Activated effector memory CD4-positive, alpha-beta T cell treated with Interleukin-2 at 50 U/mL for 16 hours (primary cell): Measurements from ENCODE around the gene PARN.

ENCODE experiments used
- DNase-seq: peaks from one replicate; pipeline ENCODE4 v3.0.0-alpha.2; 2020

Gene PARN

GRCh38 chr16:14524979-14525378 is 105.1 kb downstream of the PARN start:
- DNase-seq = no peak

DNA sequence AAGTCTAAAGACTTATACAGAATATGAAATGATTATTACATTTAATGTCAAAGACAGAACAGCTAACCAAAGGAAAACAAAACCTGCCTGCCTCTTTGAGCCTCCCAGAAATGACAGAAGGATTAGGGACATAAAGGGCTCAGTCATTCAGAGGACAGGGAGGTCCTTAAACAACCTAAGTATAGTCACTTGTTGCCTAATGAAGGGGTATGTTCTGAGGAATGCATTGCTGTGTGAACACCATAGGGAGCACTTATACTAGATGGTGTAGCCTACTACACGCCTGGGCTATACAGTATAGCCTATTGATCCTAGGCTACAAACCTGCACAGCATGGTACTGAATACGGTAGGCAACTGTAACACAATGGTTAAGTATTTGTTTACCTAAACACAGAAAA is 106.4 kb downstream of the PARN start:
- DNase-seq = no peak

GRCh38 chr16:14522671-14523070 is 107.4 kb downstream of the PARN start:
- no peak for DNase-seq

DNA sequence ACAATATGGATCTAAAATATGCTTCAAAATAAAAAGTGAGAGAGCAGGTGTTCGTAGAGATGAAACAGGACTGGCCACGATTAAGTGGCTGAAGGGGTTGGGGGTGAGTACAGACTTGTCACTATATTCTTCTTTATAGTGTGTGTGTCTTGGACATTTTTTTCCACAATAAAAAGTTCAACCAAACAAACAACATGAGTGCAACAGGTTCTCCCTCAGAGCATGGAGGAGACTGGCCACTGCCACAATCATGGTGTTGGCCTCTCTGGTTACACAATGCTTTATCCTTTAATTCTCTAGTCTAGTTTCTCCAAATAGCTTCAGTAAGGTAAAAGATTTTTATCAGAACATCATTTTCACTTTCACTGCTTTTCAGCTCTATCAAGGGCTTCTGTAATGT is 109.3 kb downstream of the PARN start:
- DNase-seq = no peak

DNA sequence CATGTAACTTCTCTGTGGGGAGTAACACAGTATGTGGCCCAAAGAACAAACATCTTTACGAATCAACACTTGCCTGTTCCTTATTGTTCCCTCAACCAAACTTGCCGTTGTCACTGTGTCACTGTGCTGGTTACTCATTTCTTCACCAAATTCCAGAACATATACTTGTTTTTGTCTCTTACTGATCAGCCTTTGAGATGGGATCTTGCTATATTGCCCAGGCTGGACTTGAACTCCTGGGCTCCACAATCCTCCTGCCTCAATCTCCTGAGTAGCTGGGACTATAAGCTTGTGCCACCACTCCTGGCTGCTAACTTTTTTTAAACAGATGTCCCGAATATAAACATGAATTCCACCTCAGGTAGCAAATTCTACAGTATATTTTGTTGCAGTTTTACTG is 115.1 kb downstream of the PARN start:
- no peak for DNase-seq

DNA sequence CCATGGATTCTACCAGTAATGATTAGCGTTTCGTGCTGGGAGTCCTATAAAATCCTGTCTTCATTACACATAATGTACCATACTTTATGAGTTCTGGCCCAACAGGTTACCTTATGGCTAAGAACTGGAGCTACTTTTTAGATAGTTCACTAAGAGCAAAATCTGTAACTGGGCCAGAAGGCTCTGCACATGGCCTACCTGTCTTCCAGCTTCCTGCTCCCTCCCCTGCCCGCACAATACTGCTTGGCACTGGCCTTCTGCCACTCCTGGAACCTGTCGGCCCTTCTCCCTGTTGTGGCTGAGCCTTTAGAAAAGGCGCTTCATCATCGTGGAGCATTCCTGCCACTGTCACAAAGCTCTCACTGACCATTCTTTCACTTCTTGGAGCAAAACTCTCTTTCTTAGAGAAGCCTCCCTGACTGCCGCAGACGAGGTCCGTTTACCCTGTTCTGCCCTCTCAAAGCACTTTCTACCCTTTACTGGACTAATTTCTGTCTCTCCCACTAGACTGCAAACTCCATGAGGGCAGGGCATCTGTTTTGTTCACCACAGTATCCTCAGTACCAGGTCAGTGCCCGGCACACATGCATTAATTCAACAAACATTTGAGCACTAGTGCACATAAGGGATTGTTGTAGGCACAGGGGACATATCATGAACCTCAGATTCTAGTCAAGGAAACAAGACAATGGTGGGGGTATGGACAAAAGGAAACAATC is 116.5 kb downstream of the PARN start:
- no peak for DNase-seq

DNA sequence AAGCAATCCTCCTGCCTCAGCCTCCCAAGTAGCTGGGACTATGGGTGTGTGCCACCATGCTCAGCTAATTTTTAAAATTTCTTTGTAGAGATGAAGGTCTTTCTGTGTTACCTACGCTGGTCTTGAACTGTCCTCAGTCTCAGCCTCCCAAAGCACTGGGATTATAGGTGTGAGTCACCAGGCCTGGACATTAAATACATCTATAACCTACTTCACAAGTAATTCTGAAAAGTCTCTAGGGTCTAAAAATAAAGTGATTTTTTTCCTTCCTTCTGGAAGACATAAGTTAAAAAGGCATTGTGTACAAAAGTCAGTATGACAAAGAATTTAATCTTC is 118.3 kb downstream of the PARN start:
- no peak for DNase-seq

DNA sequence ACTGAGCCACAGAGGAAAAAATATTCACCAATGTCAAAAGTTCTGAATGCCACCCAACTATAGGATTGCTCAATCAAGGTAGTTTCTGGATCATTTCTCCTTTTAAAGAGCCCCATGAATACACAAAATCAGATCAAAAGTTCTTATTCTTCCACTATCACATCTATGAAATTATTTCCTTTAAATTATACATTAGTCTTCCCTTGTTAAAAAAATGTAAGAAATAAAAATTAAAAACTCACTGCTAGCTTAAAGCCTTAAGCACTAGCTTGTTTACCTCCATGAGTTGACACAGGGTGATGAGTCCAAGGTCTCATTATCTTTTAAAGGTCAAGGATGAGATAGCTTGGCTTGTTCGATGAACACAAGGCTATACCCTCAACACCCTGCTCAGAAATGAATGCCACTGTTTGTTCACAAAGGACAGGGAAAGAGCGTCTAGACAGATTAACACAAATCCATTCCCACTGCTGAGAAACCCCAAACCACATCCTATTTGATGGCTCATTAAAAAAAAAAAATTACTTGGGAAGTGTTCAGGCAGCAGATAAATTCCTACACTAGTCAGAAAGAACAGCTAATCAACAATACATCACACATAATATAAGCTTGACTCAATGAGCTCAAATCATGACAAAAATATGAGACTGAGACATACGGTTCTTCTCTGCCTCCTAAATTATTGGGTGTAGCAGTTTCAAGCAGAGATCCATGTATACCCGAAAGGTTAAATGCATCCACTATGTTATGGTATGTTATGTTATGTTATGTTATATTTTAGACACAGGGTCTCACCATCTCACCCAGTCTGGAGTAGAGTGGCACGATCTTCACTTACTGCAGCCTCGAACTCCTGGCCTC is 118.9 kb downstream of the PARN start:
- DNase-seq = no peak

DNA sequence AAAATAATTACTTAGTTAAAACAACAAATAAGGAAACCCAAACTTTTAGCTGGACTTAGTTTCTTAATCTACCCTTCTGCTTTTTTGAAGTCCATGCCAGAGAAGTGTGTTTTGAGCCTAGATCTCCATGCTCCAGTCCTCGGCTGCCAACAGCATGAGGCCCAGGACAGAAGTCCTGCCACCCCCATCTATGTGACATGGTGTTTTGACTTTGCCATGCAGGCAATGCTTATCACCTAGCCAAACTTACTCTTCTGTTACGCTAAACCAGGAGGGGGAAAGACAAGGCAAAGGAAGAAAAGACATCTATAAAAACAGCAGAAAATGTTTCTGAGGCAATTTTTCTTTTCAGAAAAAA is 119.5 kb downstream of the PARN start:
- DNase-seq = no peak

DNA sequence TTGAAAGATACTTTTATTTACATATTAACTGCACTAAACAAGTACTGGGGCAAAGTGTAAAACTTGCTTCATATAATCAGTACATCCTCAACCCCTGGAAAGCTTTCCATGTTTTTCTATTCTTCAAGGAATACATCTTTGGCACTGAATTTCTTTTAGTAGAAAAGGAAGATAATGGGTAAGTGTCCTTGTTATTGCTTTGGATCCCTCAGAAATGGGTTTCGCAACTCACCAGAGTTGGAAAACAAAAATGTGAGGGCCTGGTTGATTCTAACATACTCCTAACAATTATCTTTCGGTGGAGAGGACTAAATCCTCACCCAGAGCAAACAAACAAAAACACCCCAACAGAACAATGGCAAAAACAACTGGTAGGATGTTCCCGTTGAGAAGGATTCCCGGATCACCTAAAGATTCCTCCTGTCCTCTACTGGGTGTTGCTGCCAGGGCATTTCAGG is 120.4 kb downstream of the PARN start:
- no peak for DNase-seq

GRCh38 chr16:14509055-14509454 is 121.0 kb downstream of the PARN start:
- no peak for DNase-seq

- no peak for DNase-seq
Measured at GRCh38 chr16:14505846-14506245, 124.2 kb downstream of the PARN start.

DNA sequence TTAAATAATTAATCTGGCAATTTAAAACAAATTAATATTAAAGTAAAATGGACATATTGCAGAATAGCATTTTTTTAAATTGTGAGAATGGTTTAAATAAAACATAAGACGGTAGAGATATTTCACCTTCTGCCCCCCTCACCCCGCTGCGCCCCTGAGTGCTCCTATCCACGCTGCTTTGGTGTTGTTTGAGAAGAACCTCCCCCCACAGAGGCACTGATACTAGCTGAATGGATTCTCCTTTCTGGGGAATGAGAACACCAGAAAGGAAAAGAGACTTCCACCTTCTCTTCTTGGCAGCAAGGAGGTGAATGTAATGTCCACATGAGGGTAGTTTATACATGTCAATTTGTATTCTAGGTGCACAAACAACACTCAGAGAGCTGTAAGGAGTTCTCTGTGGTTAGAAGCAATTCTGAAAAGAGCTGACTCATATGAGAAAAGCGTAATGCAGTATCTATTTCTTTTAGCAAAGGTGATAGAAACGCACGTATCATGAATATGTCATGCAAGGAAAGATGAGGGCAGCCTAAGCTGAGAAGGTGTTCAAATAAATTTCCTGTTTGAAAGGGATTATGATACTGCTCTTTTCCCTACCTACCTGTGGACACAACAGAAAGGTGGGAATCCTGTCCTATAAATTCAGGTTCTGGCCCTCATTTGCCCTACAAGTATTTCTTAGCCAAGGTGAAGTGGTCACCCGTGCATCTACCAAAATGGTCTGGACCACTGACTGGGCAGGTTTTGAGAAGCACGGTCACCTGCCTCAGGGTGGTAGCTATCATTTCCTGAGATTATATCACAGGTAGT is 126.9 kb downstream of the PARN start:
- no peak for DNase-seq

DNA sequence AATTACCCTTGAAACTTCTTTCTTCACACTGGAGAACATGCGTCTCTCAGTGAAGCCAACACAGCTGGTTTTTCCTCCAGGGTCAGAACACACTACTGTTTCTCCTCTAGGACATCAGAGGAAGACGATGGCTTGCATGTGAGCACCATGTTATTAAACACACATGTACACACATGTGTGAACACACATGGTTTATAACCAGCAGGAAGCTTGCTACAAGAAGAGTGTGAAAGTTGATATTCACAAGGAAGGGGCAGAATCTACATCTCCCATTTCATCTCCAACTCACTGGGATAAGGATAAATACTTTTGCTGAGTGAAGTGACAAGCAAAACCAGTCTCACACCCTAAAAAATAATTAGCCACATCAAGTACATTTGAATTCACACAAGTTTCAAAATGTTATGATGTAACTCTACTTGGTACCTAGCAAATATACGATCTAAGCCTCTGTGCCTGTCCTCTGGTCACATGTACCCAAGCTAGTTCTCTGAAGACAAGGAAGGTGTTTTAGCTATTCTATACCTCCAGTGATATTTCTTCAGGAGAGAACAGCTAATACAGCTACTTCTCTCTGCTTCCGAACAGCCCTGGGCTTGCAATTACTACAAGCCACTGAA is 127.7 kb downstream of the PARN start:
- no peak for DNase-seq

GRCh38 chr16:14501331-14502255 is 128.5 kb downstream of the PARN start:
- DNase-seq = no peak

GRCh38 chr16:14500791-14501190 is 129.3 kb downstream of the PARN start:
- DNase-seq = no peak

DNA sequence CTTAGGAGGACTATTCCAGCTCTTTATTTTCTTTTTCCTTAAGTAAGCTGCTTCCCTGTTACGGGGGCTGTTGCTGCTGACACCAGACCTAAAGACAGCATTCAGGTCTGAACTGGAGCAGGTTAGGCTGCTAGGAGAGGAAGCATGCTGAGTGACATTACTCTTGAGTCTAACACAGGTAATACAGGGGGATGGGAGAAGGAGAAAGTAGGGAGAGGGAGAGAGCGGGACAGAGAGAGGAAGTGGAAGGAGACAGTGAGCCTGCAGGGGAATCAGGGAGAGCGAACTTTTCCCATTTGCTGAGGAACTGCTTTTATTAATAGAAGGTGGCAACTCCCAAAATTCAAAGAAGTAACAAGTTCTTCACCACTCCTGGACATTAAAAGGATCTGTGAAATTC is 130.9 kb downstream of the PARN start:
- no peak for DNase-seq

DNA sequence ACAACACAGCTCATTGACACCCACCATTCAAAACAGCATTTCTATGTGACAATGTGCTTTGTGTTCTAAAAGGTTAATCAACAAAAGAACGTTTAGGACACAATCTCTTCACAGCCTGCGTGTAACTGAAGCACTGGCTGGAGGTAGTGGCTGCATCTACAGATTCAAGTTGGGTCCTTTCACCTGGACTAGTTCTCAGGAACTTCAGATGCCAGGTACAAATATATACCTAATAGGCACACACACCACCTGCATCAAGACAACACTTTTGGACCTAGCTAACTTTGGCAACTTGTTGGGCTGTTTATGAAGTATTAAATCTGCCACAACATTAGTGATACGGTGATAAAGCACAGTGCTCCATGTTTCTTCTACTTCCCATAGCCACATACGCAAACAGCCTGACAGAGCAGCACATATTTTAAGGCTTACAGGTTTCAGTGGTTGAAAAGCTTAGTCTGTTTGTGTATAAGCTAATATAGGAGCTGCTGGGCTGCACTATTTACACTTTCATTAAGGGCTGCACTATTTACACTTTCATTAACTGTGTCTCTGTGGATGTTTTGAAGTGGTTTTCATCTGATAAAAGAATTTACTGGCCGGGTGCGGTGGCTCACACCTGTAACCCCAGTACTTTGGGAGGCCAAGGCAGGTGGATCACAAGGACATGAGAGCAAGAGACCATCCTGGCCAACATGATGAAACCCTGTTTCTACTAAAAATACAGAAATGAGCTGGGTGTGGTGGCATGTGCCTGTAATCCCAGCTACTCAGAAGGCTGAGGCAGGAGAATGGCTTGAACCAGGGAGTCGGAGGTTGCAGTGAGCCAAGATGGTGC is 132.6 kb downstream of the PARN start:
- DNase-seq = no peak

DNA sequence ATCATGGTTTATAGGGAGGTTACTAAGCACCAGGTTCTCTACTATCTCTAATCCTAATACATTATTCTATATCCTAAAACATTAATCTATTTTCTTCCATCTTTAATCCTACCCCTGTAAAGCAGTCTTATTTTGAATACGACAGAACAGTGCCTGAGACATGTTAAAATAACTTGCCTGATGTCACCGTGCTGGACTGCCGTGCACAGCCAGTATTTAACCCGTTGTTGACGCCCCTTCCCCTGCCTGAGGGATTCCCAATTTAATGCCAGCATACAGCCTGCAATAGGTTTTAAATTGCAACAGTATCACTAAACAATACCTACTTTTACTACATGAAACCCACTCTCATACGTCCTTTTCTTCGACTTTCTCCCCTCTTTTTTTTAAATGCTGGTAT is 133.3 kb downstream of the PARN start:
- DNase-seq = no peak

DNA sequence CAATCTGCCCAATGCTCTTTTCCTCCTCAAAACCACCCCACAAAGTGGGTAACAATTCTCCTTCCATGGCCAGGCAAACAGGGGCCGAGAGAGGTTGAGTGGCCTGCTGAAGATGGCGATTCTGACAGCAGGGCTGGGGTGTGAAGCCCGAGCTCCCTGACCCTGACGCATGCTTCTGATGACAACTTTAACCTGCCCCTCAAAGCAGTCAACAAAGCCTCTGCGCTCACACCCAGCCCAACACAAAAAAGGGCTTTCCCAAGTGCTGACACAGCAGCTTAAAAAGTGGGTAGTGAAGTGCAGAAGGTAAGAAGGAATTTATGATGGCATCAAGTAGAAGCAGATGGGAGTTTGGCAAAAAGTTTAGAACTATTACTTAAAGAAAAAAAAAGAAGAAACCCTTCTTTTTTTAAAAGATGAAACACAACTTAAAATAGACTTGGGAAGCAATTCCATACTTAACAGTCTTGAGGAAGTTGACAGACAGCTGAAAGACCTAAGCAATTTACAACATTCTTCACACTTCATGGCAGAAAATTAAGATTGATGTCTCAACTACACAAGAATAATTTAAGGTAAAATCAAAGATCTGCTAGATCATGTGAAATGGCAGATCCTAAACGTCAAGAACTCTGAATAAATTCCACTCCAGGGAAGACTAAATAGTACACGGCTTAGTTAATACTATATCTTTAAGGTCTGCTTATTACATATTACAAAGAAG is 133.9 kb downstream of the PARN start:
- DNase-seq = no peak
